Mesothelial cell of epicardium (in vitro differentiated cells): ENCODE results near the gene TMEM43. TPM values are rescaled to one million over a fixed set of nuclear protein-coding genes. Genes with fewer than 3 reads are reported as not detected.
"Not testable (repeated sequence)": the region's sequence is repeated elsewhere in the genome, so short reads cannot be mapped to it uniquely, and the experiment has no call there.

Source experiments
- DNase-seq, 2 experiments: peaks; one replicate each; pipeline ENCODE4 v3.0.0; 2021; ENCODE audit warnings: low spot score in 2 of 2; ENCODE audit not compliant: unreplicated experiment in 2 of 2
- H3K27ac Mint-ChIP-seq: 2 replicates; pipeline ENCODE4 v1.8.0; 2021; ENCODE audit warnings: mixed read lengths
- H3K27me3 Mint-ChIP-seq: 2 replicates; pipeline ENCODE4 v1.8.0; 2021; ENCODE audit warnings: low read depth, mixed read lengths
- H3K36me3 Mint-ChIP-seq: 2 replicates; pipeline ENCODE4 v1.8.0; 2021; ENCODE audit warnings: mixed read lengths
- H3K4me1 Mint-ChIP-seq: 2 replicates; pipeline ENCODE4 v1.8.0; 2021; ENCODE audit warnings: mixed read lengths
- H3K4me3 Mint-ChIP-seq: 2 replicates; pipeline ENCODE4 v1.8.0; 2021; ENCODE audit warnings: mild to moderate bottlenecking, moderate library complexity, mixed read lengths
- H3K9me3 Mint-ChIP-seq: 2 replicates; pipeline ENCODE4 v1.8.0; 2021; ENCODE audit warnings: mixed read lengths
- total RNA-seq: library from RNA; stranded (reverse); gene quantifications from 3 replicates; pipeline ENCODE4 v1.2.1, GENCODE V29; 2021
- TF ChIP-seq, protein P1 (sequence below): fragments of 200-600 bp; sonication (generic); IDR thresholded peaks from one replicate; pipeline ENCODE4 v1.5.0; 2021; ENCODE audit warnings: antibody characterized with exemption; ENCODE audit not compliant: unreplicated experiment

Gene TMEM43
- total RNA-seq, 1 donor from 2014 or later, result 50.0 TPM

DNA sequence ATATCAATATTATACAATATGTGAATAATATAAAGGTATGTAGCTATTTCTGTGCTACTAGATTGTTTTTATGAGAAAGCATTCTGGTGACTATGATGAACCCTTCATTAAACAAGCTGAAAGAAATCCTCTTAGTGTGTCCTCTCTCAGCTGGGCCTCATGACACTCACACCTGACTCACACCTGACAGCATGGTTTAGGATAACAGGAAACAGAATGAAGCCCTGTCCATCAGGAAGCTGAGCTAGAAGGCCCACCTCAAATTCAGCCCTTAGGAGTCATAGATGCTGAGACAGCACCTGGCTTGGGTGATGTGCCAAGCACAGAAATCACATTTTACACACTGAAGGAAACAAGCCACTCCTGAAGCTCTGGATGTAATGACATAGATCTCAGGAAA, 31.0 kb upstream of the TMEM43 start:
- no peak overlapping the region for H3K27ac Mint-ChIP-seq
- peaks cover 43% of the 10 kb centered on the region for H3K27me3 Mint-ChIP-seq
- no peak overlapping the region for H3K4me3 Mint-ChIP-seq
- no peak for DNase-seq
- peaks cover 17% of the 10 kb centered on the region for H3K9me3 Mint-ChIP-seq
- H3K4me1 Mint-ChIP-seq, result no peaks in the 10 kb centered on the region
- TF ChIP-seq, protein P1, sequence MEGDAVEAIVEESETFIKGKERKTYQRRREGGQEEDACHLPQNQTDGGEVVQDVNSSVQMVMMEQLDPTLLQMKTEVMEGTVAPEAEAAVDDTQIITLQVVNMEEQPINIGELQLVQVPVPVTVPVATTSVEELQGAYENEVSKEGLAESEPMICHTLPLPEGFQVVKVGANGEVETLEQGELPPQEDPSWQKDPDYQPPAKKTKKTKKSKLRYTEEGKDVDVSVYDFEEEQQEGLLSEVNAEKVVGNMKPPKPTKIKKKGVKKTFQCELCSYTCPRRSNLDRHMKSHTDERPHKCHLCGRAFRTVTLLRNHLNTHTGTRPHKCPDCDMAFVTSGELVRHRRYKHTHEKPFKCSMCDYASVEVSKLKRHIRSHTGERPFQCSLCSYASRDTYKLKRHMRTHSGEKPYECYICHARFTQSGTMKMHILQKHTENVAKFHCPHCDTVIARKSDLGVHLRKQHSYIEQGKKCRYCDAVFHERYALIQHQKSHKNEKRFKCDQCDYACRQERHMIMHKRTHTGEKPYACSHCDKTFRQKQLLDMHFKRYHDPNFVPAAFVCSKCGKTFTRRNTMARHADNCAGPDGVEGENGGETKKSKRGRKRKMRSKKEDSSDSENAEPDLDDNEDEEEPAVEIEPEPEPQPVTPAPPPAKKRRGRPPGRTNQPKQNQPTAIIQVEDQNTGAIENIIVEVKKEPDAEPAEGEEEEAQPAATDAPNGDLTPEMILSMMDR, result no peak
- no peaks in the 10 kb centered on the region for H3K36me3 Mint-ChIP-seq

DNA sequence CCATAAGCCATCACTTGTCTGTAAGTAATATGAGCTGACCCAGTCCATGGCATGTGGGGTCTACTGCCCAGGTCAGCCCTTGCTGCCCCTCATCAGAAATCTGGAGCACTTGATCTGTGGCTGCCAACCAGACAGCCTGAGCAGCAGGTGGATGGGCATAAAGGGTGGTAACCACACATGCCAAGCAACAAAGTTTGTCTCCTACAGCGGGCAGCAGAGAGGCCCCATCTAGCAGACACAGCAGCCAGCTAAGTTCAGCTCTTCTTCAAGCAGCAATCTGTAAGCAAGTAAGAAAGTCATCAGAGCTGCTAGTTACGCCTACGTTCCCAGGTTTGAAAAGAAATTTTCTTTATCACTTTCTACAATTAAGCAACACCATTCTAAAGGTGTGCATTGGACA, 28.1 kb upstream of the TMEM43 start:
- H3K4me1 Mint-ChIP-seq, result no peaks in the 10 kb centered on the region
- H3K27me3 Mint-ChIP-seq, result peaks cover 33% of the 10 kb centered on the region
- no peak for DNase-seq
- no peak overlapping the region for H3K27ac Mint-ChIP-seq
- peaks cover 17% of the 10 kb centered on the region for H3K9me3 Mint-ChIP-seq
- H3K4me3 Mint-ChIP-seq, result no peak overlapping the region
- TF ChIP-seq, protein P1, result no peak
- no peaks in the 10 kb centered on the region for H3K36me3 Mint-ChIP-seq

DNA sequence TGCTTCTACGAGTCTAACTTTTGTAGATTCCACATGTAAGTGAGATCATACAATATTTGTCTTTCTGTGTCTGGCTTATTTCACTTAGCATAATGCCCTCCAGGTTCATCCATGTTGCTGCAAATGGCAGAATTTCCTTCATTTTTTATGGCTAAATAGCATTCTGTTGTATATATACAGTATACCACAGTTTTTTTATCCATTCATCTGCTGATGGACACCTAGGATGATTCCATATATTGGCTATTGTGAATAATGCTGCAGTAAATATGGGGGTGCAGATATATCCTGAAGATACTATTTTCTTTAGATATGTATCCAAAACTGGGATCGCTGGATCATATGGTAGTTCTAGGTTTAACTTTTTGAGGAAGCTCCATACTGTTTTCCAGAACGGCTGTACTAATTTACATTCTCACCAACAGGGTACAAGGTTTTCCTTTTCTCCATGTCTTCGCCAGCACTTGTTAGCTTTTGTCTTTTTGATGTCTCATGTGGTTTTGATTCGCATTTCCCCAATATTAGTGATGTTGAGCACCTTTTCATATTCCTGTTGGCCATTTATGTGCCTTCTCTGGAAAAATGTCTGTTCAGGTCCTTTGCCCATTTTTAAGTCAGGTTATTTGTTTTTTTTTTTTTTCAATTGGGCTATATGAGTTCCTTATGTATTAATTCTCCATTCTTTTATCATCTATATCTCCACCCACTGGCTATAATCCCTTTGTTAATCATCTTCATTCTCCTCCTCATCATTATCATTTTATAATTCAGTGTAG, 27.0 kb upstream of the TMEM43 start:
- Mint-ChIP-seq H3K9me3 (peaks cover 17% of the 10 kb centered on the region), H3K27me3 (peaks cover 33% of the 10 kb centered on the region), H3K36me3 (no peaks in the 10 kb centered on the region), H3K4me1 (no peaks in the 10 kb centered on the region), H3K27ac (no peak overlapping the region), H3K4me3 (no peak overlapping the region)
- TF ChIP-seq, protein P1, result no peak
- no peak for DNase-seq

DNA sequence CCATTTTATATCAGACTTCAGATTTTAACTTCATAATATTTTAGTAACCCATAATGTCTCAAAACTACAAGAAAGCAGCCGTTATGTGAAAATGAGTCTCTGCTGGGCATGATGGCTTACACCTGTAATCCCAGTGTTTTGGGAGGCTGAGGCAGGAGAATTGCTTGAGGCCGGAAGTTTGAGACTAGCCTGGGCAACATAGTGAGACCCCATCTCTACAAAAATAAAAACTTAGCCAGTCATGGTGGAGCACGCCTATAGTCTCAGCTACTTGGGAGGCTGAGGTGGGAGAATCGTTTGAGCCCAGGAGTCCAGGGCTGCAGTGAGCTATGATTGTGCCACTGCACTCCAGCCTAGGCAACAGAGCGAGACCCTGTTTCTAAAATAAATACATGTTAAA, 15.0 kb upstream of the TMEM43 start:
- not testable (repeated sequence) for H3K9me3 Mint-ChIP-seq, DNase-seq, H3K27ac Mint-ChIP-seq, H3K4me3 Mint-ChIP-seq, H3K4me1 Mint-ChIP-seq, H3K27me3 Mint-ChIP-seq
- peaks cover 18% of the 10 kb centered on the region for H3K36me3 Mint-ChIP-seq

DNA sequence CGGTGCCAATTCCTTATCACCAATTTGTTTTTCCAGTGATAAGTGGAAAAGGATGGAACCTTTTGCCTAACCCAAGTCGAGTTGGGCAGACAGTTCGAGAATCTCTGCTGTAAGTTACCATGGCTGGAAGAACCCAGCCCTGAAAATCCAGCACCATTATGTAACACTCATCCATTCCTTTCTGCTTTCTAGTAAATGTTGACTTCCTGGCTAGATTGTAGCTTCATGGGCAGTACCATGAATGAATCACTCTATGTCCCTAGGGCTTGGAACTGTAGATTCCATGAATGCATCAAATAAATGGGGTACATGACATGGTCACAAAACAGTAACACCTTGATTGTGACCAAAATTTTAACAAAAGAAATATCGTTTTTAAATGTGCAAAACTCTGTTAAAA, 14.2 kb upstream of the TMEM43 start:
- H3K36me3 Mint-ChIP-seq, result peaks cover 18% of the 10 kb centered on the region
- H3K27me3 Mint-ChIP-seq, result peaks cover 6% of the 10 kb centered on the region
- H3K9me3 Mint-ChIP-seq, result no peaks in the 10 kb centered on the region

DNA sequence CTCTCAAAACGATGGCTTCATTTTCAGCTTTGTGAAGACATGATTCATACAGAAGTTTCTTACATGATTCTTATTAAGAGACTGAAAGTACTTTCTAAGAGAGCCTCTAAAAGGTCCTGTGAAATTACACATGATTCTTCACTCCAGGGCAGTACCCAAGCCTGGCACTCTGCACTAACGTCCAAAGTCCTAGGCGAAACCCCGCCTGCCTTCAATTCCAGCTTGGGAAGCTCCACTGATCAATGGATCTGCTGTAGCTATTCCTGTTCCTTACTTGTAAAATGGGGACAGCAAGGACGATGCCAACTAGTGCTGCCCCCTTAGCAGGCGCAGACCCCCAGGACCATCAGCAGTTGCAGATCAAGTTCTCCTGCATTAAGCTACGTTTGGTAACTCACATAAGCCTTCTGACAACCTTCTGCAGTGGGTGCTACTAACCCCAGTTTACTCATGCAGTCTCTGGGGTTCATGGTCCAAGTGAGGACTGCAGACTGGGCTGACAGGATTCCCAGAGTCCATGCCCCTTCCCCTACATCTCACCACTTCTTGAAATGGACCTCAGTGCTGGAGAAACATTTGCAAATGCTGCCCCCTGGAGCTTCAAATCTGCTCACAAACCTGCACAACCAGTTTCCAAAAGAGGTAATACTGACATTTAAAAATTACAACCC, 10.8 kb upstream of the TMEM43 start:
- no peaks in the 10 kb centered on the region for H3K27me3 Mint-ChIP-seq
- no peak overlapping the region for H3K27ac Mint-ChIP-seq
- TF ChIP-seq, protein P1, result peak; percentile 11
- no peak for DNase-seq
- H3K4me3 Mint-ChIP-seq, result no peak overlapping the region
- H3K9me3 Mint-ChIP-seq, result no peaks in the 10 kb centered on the region
- H3K36me3 Mint-ChIP-seq, result peaks cover 18% of the 10 kb centered on the region
- peaks cover 8% of the 10 kb centered on the region for H3K4me1 Mint-ChIP-seq

More for the DNA sequence above, 14.2 kb upstream of the TMEM43 start:
- TF ChIP-seq, protein P1, result no peak
- Mint-ChIP-seq H3K27ac (no peak overlapping the region), H3K4me1 (peaks cover 8% of the 10 kb centered on the region), H3K4me3 (no peak overlapping the region)
- no peak for DNase-seq
